Natural killer cell treated with Interleukin-12 subunit alpha and Interleukin-12 subunit beta and Interleukin-15 and Interleukin-18, amount 100 ng/mL, for 72 hours (primary cell): ENCODE measurements around the gene PARD6A. TPM values are rescaled to one million over a fixed set of nuclear protein-coding genes. Genes with fewer than 3 reads are reported as not detected.
"Not testable (repeated sequence)": the region's sequence is repeated elsewhere in the genome, so short reads cannot be mapped to it uniquely, and the experiment has no call there.

Experiments
- ATAC-seq, 2 donors: fragments of 150-1000 bp; cut with Tn5 transposase in 1 of 2; sonication (Bioruptor Pico), chemical (Tn5 transposase) in 1 of 2; 2 replicates each; pipeline ENCODE4 v1.10.0; 2021
- DNase-seq: peaks from one replicate; pipeline ENCODE4 v3.0.0; 2022; ENCODE audit warnings: low spot score
- H3K27ac Mint-ChIP-seq, 2 donors: 1 replicate in 1 of 2; 2 replicates in 1 of 2; pipeline ENCODE4 v1.8.0; 2022; ENCODE audit warnings: mixed read lengths in 2 of 2, mild to moderate bottlenecking in 1 of 2, moderate library complexity in 1 of 2
- H3K27me3 Mint-ChIP-seq, 2 donors: 1 replicate in 1 of 2; 2 replicates in 1 of 2; pipeline ENCODE4 v1.8.0; 2022; ENCODE audit warnings: mixed read lengths in 2 of 2
- H3K36me3 Mint-ChIP-seq: one replicate; pipeline ENCODE4 v1.8.0; 2022; ENCODE audit warnings: mixed read lengths
- H3K4me1 Mint-ChIP-seq, 2 donors: 1 replicate in 1 of 2; 2 replicates in 1 of 2; pipeline ENCODE4 v1.8.0; 2022; ENCODE audit warnings: low read depth in 2 of 2, mixed read lengths in 2 of 2, mild to moderate bottlenecking in 1 of 2
- H3K4me3 Mint-ChIP-seq: one replicate; pipeline ENCODE4 v1.8.0; 2022; ENCODE audit warnings: mixed read lengths
- H3K9me3 Mint-ChIP-seq: 2 replicates; pipeline ENCODE4 v1.8.0; 2022; ENCODE audit warnings: mixed read lengths
- total RNA-seq, 2 donors: library from RNA; stranded (reverse); gene quantifications; one replicate each; pipeline ENCODE4 v1.2.3, GENCODE V29; 2022

PARD6A gene
- total RNA-seq, 2 donors from 2014 or later, result 6.3 to 8.0 TPM

- H3K36me3 Mint-ChIP-seq, result no peaks in the 10 kb centered on the region
- ATAC-seq (no peak), DNase-seq (no peak)
- no peaks in the 10 kb centered on the region for H3K27me3 Mint-ChIP-seq
- H3K4me1 Mint-ChIP-seq, result peaks cover 0 to 5% of the 10 kb centered on the region in 2 donors
- H3K27ac Mint-ChIP-seq, result no peak overlapping the region
- no peaks in the 10 kb centered on the region for H3K9me3 Mint-ChIP-seq
- H3K4me3 Mint-ChIP-seq, result no peak overlapping the region
Observed at GRCh38 chr16:67676516-67676915, 15.8 kb downstream of the PARD6A start.

DNA sequence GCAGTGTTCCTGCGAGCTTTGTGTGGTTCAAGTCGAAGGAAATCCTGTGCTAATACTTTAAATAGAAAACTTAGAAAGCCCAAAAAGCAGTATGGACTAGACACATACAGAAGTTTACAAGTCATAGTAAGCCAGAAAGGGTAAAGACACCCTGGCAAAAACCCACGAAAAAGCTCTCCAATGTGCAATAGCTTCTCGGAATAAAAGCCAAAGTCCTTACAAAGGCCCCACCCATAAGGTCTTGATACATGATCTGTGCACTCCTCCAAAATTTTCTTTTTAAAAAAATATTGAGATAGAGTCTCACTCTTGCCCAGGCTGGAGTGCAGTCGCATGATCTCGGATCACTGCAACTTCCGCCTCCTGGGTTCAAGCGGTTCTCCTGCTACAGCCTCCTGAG lies 16.2 kb downstream of the PARD6A start:
- H3K9me3 Mint-ChIP-seq, result no peaks in the 10 kb centered on the region
- H3K36me3 Mint-ChIP-seq, result no peaks in the 10 kb centered on the region
- no peaks in the 10 kb centered on the region for H3K27me3 Mint-ChIP-seq
- no peak overlapping the region for H3K4me3 Mint-ChIP-seq
- H3K4me1 Mint-ChIP-seq, result peaks cover 0 to 5% of the 10 kb centered on the region in 2 donors
- ATAC-seq, result no peak
- DNase-seq, result no peak
- H3K27ac Mint-ChIP-seq, result no peak overlapping the region

GRCh38 chr16:67677712-67678111 lies 17.0 kb downstream of the PARD6A start:
- Mint-ChIP-seq H3K9me3 (no peaks in the 10 kb centered on the region), H3K4me3 (no peak overlapping the region), H3K36me3 (no peaks in the 10 kb centered on the region), H3K27ac (no peak overlapping the region), H3K27me3 (no peaks in the 10 kb centered on the region), H3K4me1 (peaks cover 0 to 1% of the 10 kb centered on the region in 2 donors)
- no peak for ATAC-seq
- no peak for DNase-seq

DNA sequence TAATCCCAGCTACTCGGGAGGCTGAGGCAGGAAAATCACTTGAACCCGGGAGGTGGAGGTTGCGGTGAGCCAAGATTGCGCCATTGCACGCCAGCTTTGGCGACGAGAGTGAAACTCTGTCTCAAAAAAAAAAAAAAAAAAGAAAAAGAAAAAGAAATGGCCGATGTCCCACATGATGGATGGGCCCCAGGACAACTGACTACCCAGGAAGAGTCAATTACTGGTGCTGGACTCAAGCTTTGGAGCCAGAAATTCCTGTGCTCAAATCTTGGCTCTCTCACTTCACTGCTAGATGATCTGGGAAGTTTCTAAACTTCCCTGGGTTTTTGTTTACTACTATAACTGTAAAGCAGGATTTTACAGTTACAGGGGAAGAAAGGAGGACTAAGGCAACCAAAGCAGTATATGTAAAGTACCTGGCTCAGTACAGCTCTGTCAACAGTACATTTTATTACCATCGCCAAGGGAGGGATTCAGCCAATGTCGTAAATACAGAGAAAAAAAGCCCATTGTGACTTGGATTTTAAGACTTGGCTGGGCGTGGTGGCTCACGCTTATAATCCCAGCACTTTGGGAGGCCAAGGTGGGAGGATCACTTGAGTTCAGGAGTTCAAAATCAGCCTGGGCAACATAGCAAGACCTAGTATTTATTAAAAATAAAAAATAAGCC lies 17.7 kb downstream of the PARD6A start:
- no peaks in the 10 kb centered on the region for H3K4me1 Mint-ChIP-seq
- H3K27me3 Mint-ChIP-seq, result no peaks in the 10 kb centered on the region
- DNase-seq, result no peak
- H3K4me3 Mint-ChIP-seq, result no peak overlapping the region
- H3K27ac Mint-ChIP-seq, result no peak overlapping the region
- no peaks in the 10 kb centered on the region for H3K36me3 Mint-ChIP-seq
- ATAC-seq, result no peak
- no peaks in the 10 kb centered on the region for H3K9me3 Mint-ChIP-seq

GRCh38 chr16:67679935-67680897 lies 19.5 kb downstream of the PARD6A start:
- Mint-ChIP-seq H3K4me1 (no peaks in the 10 kb centered on the region), H3K27ac (no peak overlapping the region), H3K9me3 (no peaks in the 10 kb centered on the region), H3K36me3 (no peaks in the 10 kb centered on the region), H3K27me3 (no peaks in the 10 kb centered on the region), H3K4me3 (no peak overlapping the region)
- ATAC-seq (no peak), DNase-seq (no peak)

GRCh38 chr16:67683767-67684166 lies 23.0 kb downstream of the PARD6A start:
- Mint-ChIP-seq H3K4me1 (no peaks in the 10 kb centered on the region), H3K4me3 (no peak overlapping the region), H3K27me3 (no peaks in the 10 kb centered on the region), H3K36me3 (no peaks in the 10 kb centered on the region), H3K9me3 (no peaks in the 10 kb centered on the region), H3K27ac (no peak overlapping the region)
- DNase-seq (no peak), ATAC-seq (no peak)

DNA sequence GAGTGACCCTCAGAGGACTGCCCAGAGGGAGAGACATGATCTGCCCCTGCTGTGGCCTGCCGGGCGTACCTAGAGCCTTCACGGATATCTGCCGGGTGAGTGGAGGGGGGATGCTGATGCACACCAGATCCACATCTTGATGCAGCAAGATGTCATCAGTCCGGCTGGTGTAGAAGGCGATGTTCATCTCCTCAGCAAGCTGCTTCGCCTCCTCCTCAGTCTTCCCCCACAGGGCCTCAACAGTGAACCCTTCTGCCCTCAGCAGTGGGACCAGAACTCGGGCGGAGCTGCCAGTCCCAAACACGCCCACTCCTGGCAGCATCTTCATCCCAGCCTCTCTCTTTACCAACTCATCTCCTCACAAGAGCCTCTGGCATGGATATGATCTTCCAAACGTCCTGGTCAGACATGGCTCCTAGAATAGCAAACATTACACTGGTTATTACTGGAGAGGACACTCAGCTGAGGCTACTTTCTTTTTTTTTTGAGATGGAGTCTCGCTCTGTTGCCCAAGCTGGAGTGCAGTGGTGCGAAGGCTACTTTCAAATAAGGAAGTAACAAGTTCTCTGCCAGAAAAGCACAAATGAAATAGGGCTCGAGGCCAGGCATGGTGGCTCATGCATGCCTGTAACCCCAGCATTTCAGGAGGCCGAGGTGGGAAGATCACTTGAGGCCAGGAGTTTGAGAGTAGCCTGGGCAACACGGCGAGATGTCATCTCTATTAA lies 24.8 kb downstream of the PARD6A start:
- H3K4me3 Mint-ChIP-seq, result no peak overlapping the region
- DNase-seq (no peak), ATAC-seq (no peak)
- H3K4me1 Mint-ChIP-seq, result no peaks in the 10 kb centered on the region
- H3K27ac Mint-ChIP-seq, result no peak overlapping the region
- no peaks in the 10 kb centered on the region for H3K36me3 Mint-ChIP-seq
- H3K9me3 Mint-ChIP-seq, result no peaks in the 10 kb centered on the region
- no peaks in the 10 kb centered on the region for H3K27me3 Mint-ChIP-seq

- H3K27me3 Mint-ChIP-seq, ATAC-seq: not testable (repeated sequence)
Observed at GRCh38 chr16:67693517-67694285, 32.9 kb downstream of the PARD6A start.

DNA sequence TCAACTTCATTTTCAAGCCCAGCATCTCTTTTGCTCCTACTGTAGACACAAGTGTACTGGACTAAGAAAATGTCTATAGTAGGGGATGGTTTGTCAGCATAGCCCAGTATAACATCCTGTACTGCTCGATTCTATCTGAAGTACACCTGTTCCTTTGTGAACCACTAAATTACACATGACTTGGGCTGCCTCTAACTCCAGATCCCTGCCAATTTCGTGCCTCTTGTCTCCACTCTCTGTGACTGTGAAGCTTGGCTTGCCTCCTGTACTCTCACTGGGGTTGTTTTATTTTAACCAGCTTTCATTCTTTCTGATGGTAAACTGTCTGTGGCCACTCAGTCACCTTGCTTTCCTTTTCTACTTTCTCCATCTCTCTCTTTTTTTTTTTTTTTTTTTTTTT lies 33.9 kb downstream of the PARD6A start:
- no peaks in the 10 kb centered on the region for H3K9me3 Mint-ChIP-seq
- peaks cover 4 to 13% of the 10 kb centered on the region in 2 donors for H3K4me1 Mint-ChIP-seq
- H3K27me3 Mint-ChIP-seq, result no peaks in the 10 kb centered on the region
- no peaks in the 10 kb centered on the region for H3K36me3 Mint-ChIP-seq
- DNase-seq, result no peak
- no peak for ATAC-seq
- H3K4me3 Mint-ChIP-seq, result no peak overlapping the region
- H3K27ac Mint-ChIP-seq, result peak overlapping the region in 1 of 2 donors; percentile 16

More at GRCh38 chr16:67693517-67694285, 32.9 kb downstream of the PARD6A start:
- not testable (repeated sequence) for H3K4me3 Mint-ChIP-seq, DNase-seq, H3K9me3 Mint-ChIP-seq, H3K27ac Mint-ChIP-seq, H3K36me3 Mint-ChIP-seq
- peaks cover 4 to 13% of the 10 kb centered on the region in 2 donors for H3K4me1 Mint-ChIP-seq

- Mint-ChIP-seq H3K4me1 (peaks cover 0 to 7% of the 10 kb centered on the region in 2 donors), H3K9me3 (no peaks in the 10 kb centered on the region), H3K36me3 (no peaks in the 10 kb centered on the region), H3K4me3 (no peak overlapping the region), H3K27me3 (no peaks in the 10 kb centered on the region), H3K27ac (no peak overlapping the region)
- ATAC-seq (no peak), DNase-seq (no peak)
Observed at GRCh38 chr16:67697422-67698185, 36.8 kb downstream of the PARD6A start.

GRCh38 chr16:67699265-67699664 lies 38.5 kb downstream of the PARD6A start:
- Mint-ChIP-seq H3K9me3 (no peaks in the 10 kb centered on the region), H3K4me3 (no peak overlapping the region), H3K27me3 (no peaks in the 10 kb centered on the region), H3K36me3 (no peaks in the 10 kb centered on the region), H3K4me1 (peaks cover 12 to 19% of the 10 kb centered on the region in 2 donors), H3K27ac (no peak overlapping the region)
- DNase-seq (no peak), ATAC-seq (no peak)

DNA sequence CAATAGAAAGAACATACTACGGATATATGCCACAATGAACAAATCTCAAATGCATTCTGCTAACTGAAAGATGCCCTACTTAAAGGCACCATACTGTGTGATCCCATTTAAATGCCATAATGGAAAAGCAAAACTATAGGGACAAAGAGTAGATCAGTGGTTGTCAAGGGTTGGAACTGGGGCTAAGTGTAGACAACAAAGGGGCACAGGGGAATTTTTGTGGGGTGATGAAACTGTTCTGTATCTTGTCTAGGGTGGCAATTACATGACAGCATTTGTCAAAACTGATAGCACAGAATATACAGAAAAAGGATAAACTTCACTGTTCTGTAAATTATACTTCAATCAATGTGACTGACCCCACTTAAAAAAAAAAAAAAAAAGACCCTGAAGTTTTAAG lies 40.7 kb downstream of the PARD6A start:
- ATAC-seq, result no peak

More for the DNA sequence above, 40.7 kb downstream of the PARD6A start:
- Mint-ChIP-seq H3K9me3 (no peaks in the 10 kb centered on the region), H3K4me3 (no peak overlapping the region), H3K36me3 (no peaks in the 10 kb centered on the region), H3K27ac (no peak overlapping the region), H3K4me1 (peaks cover 17 to 25% of the 10 kb centered on the region in 2 donors), H3K27me3 (no peaks in the 10 kb centered on the region)
- DNase-seq, result no peak
